NCI-H1694 treated with DMSO at 0.1 percent for 48 hours (cell line): Measurements from ENCODE around the gene PLAC8L1.

Source experiments
- DNase-seq: peaks from one replicate; lab custom pipeline; 2025; lab: John Stamatoyannopoulos, UW

The PLAC8L1 gene

GRCh38 chr5:146042628-146043279 is 62.6 kb downstream of the PLAC8L1 start:
- no peak for DNase-seq

- no peak for DNase-seq
Measured at GRCh38 chr5:146041180-146041789, 64.1 kb downstream of the PLAC8L1 start.

GRCh38 chr5:146040527-146040926 is 64.8 kb downstream of the PLAC8L1 start:
- DNase-seq = no peak

GRCh38 chr5:146039420-146039819 is 66.0 kb downstream of the PLAC8L1 start:
- DNase-seq = no peak

- no peak for DNase-seq
Measured at GRCh38 chr5:146034605-146035004, 70.8 kb downstream of the PLAC8L1 start.
